HG03039 (cell line): ENCODE measurements around the gene TANC1.
A peak's percentile ranks its signal among the peaks of the same experiment; 100 is the strongest.

Experiments used
- ATAC-seq: cut with Tn5 transposase; IDR thresholded peaks from one replicate; pipeline ENCODE4 v1.9.1; 2021; ENCODE audit warnings: mild to moderate bottlenecking, moderate library complexity; ENCODE audit not compliant: unreplicated experiment

Gene TANC1

GRCh38 chr2:159153951-159154350 lies 185.5 kb downstream of the TANC1 start:
- ATAC-seq, result no peak

GRCh38 chr2:159154366-159154765 lies 185.9 kb downstream of the TANC1 start:
- ATAC-seq, result no peak

DNA sequence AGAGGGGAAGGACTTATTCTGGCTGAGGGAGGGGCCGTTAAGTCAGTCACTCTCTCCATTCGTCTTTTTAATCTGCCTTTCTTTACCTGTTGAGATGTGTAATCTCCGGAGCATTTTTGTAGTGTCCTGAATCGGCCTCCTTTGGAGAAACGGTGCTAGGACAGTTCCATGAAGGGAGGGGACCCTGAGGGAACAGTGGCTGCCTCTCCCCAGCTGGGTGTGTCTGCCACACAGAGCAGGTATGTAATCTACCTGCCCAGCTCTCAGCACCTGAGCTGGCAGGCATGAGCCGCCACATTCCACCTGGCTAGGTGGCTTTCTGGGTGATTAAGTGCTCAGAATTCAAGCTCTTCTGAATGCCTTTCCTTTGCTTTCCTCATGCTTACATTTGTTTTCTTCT lies 186.9 kb downstream of the TANC1 start:
- ATAC-seq, result no peak

DNA sequence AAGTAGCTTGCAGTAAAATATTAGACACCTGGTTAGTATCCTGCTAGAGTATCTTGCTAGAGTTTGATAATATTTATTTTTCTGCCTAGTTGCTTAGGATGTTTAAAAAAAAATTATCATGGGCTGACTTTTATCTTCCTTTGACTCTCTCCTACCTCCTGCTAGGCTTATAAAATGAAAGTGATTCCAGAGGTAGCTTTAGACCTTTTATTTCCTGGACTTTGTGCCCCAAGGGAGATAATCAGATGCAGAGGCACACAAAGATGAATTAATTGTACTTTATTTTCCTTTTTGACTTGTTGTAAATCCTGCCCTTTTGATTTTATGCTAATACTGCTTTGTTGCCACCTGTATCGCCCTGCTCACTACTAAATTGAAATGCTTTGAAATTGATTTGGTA lies 187.4 kb downstream of the TANC1 start:
- no peak for ATAC-seq

- ATAC-seq, result no peak
These were observed 188.4 kb downstream of the TANC1 start for GRCh38 chr2:159156834-159157233.

GRCh38 chr2:159157361-159158209 lies 189.1 kb downstream of the TANC1 start:
- ATAC-seq, result peak; percentile 50

DNA sequence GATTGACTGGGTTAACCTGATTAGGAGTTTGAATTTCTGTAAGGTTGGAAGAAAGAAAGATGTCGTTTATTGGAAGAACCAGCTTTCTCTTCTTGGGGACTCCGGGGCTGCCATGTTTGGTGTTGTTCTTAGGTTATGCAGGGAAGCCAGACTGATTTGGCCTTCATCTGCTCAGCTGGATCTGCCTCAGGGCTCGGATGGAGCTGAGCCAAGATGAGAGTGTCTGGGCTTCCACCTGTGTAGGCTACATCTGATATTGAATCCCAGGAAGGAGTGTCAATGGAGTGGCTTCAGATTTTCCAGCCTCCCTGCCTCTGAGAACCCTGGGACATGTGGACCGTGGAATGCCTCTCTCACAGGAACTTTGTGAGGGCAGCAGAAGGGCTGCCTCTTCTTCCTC lies 192.0 kb downstream of the TANC1 start:
- ATAC-seq, result no peak

- no peak for ATAC-seq
These were observed 192.5 kb downstream of the TANC1 start for GRCh38 chr2:159160954-159161353.

DNA sequence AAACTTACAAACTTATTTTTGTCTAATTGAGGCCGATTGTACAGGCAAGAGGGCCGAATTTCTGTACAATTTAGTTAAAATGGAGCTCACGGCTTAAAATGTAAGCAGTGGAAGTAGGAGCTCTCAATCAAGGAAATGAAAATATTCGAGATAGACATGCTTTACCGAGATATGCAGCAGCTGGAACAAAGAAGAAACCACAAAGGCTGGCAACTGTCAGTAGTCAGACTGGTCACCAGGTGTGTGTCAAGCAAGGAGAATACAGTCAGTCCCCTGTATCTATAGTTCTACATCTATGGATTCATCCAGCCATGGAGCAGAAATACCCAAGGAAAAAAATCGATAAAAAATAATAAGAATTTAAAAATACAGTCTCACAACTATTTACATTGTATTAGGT lies 195.5 kb downstream of the TANC1 start:
- ATAC-seq, result no peak

DNA sequence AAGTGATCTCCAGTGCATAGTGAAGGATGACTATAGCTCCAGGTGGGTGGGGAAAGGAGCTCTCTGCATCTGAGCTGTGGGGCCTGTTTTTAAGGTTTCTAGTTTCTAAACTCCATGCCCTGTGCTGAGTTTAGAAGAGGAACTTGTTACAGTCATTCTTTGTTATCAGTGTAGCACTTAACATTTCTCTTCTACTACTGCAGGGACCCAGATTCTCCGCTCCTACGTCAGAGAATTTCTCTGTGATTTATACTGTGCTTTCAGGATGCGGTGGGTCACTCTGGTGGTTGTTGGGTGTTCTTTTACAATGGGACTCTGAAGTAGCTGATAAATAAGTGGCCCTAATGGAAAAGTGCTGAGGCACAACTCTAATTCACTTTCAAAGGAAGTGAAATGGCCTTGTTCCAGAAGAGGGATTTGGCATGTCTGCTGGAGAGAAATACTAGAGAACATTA lies 196.0 kb downstream of the TANC1 start:
- no peak for ATAC-seq

DNA sequence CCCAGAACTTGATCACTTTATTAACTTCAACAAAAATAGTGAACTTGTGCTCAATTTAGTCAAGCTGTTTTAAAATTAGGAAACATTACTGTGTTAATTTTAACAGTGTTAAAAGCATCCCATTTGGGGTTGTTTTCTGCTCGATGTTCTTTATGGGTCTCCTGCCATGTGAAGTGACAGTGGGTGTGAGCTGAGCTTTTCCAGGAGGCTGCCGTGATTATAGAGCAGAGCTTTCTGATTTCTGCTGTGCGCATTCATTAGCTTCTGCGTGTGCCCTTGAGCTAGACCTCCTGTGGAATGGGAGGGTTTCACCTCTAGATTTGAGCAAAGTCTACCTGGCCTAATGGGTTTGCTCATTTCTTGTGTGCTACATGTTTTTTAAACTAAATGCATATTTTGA lies 196.6 kb downstream of the TANC1 start:
- ATAC-seq, result no peak

DNA sequence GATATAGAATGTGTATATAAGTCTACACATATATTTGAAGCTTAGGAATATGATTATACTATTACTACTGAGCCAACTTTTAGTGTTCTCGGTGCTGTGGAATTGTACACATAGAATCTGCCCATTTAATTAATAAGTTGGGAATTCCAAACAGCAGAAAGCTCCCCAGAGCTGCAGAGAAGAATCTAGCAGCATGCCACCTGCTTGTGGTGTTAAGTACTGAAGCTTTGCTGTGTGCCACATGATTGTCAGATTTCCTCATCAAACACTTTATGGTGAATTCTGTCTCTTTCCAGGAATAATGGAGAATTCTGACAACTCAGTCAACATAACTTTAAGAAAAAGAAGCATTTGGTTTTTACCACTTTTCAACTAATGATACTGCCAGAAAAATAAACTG lies 200.3 kb downstream of the TANC1 start:
- ATAC-seq, result no peak

DNA sequence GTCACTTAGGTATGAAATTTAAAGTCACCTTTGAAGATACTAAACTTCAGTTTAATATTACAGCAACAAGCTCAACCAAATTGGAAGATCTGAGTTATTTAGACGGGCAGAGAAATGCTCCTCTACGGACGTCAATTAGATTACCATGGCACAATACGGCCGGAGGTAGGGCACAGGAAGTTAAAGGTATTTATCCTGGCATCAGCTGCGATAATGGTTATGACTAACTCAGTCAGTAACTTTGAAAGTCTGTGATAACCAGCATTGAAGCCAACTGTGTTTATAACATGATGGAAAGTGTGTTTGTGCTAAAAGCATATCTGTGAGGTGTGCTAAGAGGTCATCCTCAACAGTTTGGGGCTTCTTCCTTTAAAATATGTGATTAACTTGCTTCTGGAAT lies 200.7 kb downstream of the TANC1 start:
- ATAC-seq, result no peak

- no peak for ATAC-seq
These were observed 204.0 kb downstream of the TANC1 start for GRCh38 chr2:159172403-159172802.

- ATAC-seq, result no peak
These were observed 206.3 kb downstream of the TANC1 start for GRCh38 chr2:159174759-159175158.

- no peak for ATAC-seq
These were observed 206.7 kb downstream of the TANC1 start for GRCh38 chr2:159175182-159175581.

DNA sequence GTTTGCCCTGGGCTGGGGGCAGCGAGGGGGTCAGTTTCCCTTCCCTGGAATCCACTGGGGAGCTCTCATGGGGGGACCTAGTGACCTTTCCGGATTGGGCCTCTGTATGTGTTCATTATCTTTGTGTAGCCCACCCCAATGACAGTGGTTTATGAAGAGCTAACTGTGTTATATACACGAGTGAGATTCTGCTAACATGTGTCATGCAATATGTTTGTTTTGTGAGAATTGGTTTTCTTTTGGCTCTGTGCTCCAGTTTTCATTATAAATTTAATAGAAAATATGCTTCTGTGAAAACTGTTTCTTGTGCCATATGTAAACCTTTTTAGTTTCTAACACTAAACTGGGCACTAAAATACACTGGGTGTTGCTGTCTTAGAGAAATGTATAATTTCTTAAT lies 207.5 kb downstream of the TANC1 start:
- ATAC-seq, result no peak

DNA sequence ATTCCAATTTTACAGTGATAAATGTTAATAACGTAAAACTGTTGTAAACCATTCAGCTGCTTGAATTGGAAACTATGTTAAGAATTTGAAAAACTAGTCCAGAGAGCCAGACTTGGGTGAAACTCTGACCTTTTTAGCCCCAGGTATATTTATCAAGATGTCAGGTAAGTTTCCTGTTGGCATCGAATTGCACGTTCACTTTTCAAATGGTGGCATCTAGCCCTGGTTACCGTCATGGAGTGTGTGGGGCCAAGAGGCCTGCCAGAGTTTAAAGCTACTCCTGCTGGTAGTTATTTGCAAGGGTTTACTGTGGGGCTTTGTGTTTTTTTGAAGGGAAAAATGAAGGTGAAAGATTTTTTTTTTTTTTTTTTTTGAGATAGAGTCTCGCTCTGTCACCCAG lies 208.1 kb downstream of the TANC1 start:
- no peak for ATAC-seq

DNA sequence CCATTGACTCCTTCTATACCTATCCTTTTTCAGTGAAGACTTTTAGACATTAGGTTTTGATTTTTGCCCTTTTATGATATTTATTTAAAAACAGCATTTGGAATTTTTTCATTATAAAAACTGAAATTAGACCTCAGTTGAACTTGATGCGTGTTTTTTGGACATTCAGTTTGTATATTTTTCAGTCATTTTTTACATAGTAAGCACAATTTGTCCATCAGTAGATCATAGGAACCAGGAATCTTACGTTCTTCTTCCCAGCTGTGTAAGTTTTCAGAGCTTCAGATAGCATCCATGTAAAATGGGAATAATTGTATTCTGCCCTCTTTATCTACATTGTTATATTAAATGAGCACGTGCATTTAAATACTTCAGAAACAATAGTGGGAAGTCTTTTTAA lies 208.9 kb downstream of the TANC1 start:
- no peak for ATAC-seq

GRCh38 chr2:159177957-159178356 lies 209.5 kb downstream of the TANC1 start:
- no peak for ATAC-seq

- ATAC-seq, result no peak
These were observed 210.7 kb downstream of the TANC1 start for GRCh38 chr2:159179096-159179495.

GRCh38 chr2:159179696-159180095 lies 211.3 kb downstream of the TANC1 start:
- no peak for ATAC-seq

GRCh38 chr2:159183346-159183745 lies 214.9 kb downstream of the TANC1 start:
- no peak for ATAC-seq
